Caco-2 (cell line): ENCODE results near the gene MYL11. TPM values are rescaled to one million over a fixed set of nuclear protein-coding genes. Genes with fewer than 3 reads are reported as not detected.

Experiments used
- BruUV-seq: library from RNA; stranded (reverse); fragments of 400-500 nt; replicated peaks from 2 replicates; lab custom pipeline; 2021; lab: Mats Ljungman, UMichigan
- CTCF ChIA-PET: fragments of 300-600 bp; sonication (Branson Sonifier 250); formaldehyde crosslinking; loops from one replicate; lab custom pipeline; 2022; ENCODE audit warnings: antibody characterized with exemption; lab: Charles Lee
- POLR2A ChIA-PET: fragments of 300-600 bp; sonication (Branson Sonifier 250); formaldehyde crosslinking; loops from one replicate; lab custom pipeline; 2022; ENCODE audit warnings: antibody characterized with exemption; lab: Charles Lee
- DNase-seq, 2 experiments: peaks; one replicate each; pipeline versions ENCODE4 v3.0.0 to v3.0.0-alpha.2; 2020 to 2022
- H3K27me3 ChIP-seq: replicated peaks from 2 replicates; pipeline ENCODE4 v1.6.0; 2011; ENCODE audit warnings: low read length; ENCODE audit not compliant: control insufficient read depth, insufficient read depth
- H3K36me3 ChIP-seq: 2 replicates; pipeline ENCODE4 v1.5.1; 2011; ENCODE audit warnings: low read length; ENCODE audit not compliant: control insufficient read depth, insufficient read depth
- H3K4me1 ChIP-seq: fragments of 250-450 bp; sonication (Bioruptor Pico); 2 replicates; pipeline ENCODE4 v1.5.1; 2020; ENCODE audit warnings: mild to moderate bottlenecking
- H3K4me3 ChIP-seq: 2 replicates; pipeline ENCODE4 v1.5.1; 2011; ENCODE audit warnings: low read depth, mild to moderate bottlenecking, control low read depth, low read length
- H3K9me3 ChIP-seq: fragments of 250-450 bp; sonication (Bioruptor Pico); 2 replicates; pipeline ENCODE4 v1.5.1; 2020; ENCODE audit warnings: mild to moderate bottlenecking, moderate library complexity
- H3K27ac Mint-ChIP-seq: one replicate; pipeline ENCODE4 v1.8.0; 2022; ENCODE audit warnings: mixed read lengths; ENCODE audit not compliant: unreplicated experiment
- H3K27me3 Mint-ChIP-seq: one replicate; pipeline ENCODE4 v1.8.0; 2022; ENCODE audit warnings: mixed read lengths; ENCODE audit not compliant: insufficient read depth, unreplicated experiment
- H3K36me3 Mint-ChIP-seq: one replicate; pipeline ENCODE4 v1.8.0; 2022; ENCODE audit warnings: mild to moderate bottlenecking, mixed read lengths; ENCODE audit not compliant: insufficient read depth, unreplicated experiment
- H3K4me1 Mint-ChIP-seq: one replicate; pipeline ENCODE4 v1.8.0; 2022; ENCODE audit warnings: low read depth, mixed read lengths; ENCODE audit not compliant: unreplicated experiment
- H3K4me3 Mint-ChIP-seq: one replicate; pipeline ENCODE4 v1.8.0; 2022; ENCODE audit warnings: mild to moderate bottlenecking, moderate library complexity, mixed read lengths; ENCODE audit not compliant: unreplicated experiment
- H3K9me3 Mint-ChIP-seq: one replicate; pipeline ENCODE4 v1.8.0; 2022; ENCODE audit warnings: mixed read lengths; ENCODE audit not compliant: unreplicated experiment
- CTCF ChIP-seq, 2 experiments: fragments of 200-600 bp in 1 of 2; IDR thresholded peaks; 1 replicate in 1 of 2; 2 replicates in 1 of 2; pipeline versions ENCODE4 v1.5.1 to v1.8.0; 2011 to 2022; ENCODE audit warnings: antibody characterized with exemption in 1 of 2, control low read depth in 1 of 2, inconsistent platforms in 1 of 2, low read depth in 1 of 2, low read length in 1 of 2, mild to moderate bottlenecking in 1 of 2, moderate library complexity in 1 of 2; ENCODE audit not compliant: insufficient read depth in 1 of 2, severe bottlenecking in 1 of 2, unreplicated experiment in 1 of 2
- intact Hi-C: fragments of 100-400 bp; cut with micrococcal nuclease; formaldehyde crosslinking; loops from one replicate; pipeline ENCODE4 v1.10.0; 2022; ENCODE audit not compliant: unreplicated experiment
- total RNA-seq: library from RNA; stranded (reverse); gene quantifications from 2 replicates; pipeline ENCODE4 v1.2.3, GENCODE V29; 2022

The MYL11 gene
- total RNA-seq, 1 experiment from 2014 or later = 2.9 TPM

DNA sequence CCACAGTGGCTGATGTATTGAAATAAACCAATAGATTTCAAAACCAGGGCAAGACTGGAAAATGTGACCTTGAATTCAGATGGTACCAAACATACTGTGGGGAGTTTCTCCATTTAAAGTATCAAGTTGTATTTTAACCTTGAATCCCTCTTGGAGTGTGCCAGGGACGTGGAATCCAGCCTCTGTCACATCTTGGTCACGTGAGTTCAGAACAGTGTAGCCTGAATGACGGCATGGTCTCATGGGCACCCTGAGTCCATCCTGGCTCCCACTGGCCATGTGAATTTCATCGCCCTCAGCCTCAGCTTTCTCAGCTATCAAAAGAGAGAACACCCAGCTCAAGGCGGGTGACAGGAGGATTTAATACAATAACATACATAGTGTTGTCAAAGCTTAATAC is 39.6 kb downstream of the MYL11 start:
- Mint-ChIP-seq H3K4me1 (peaks cover 16% of the 10 kb centered on the region), H3K27ac (no peak overlapping the region), H3K9me3 (no peaks in the 10 kb centered on the region), H3K4me3 (no peak overlapping the region), H3K36me3 (peaks cover 19% of the 10 kb centered on the region), H3K27me3 (no peaks in the 10 kb centered on the region)
- ChIA-PET CTCF (interaction anchor here (0.6 kb wide), 1 partner anchor 355 kb away, joined by 4 read pairs; no protein-coding TSS in a partner anchor), POLR2A (no interaction called here)
- BruUV-seq = no TSS peak
- no peaks in the 10 kb centered on the region; the same call in 1 of the 2 replicates for H3K36me3 ChIP-seq
- no peaks in the 10 kb centered on the region for H3K27me3 ChIP-seq
- H3K4me1 ChIP-seq = peaks cover 16% of the 10 kb centered on the region
- TF ChIP-seq CTCF (IDR thresholded peaks at IDR 0.05; ENCODE audit: insufficient read depth in 1 of 2, low read depth in 1 of 2, low read length in 1 of 2, severe bottlenecking in 1 of 2, unreplicated experiment in 1 of 2) = no peak
- intact Hi-C loops = no loop called here
- no peaks in the 10 kb centered on the region for H3K9me3 ChIP-seq
- H3K4me3 ChIP-seq = no peak overlapping the region
- DNase-seq = no peak

- intact Hi-C loops = no loop called here
Observed at GRCh38 chr16:30416047-30416603, 41.5 kb downstream of the MYL11 start.

More at GRCh38 chr16:30416047-30416603, 41.5 kb downstream of the MYL11 start:
- H3K4me1 ChIP-seq = peaks cover 11% of the 10 kb centered on the region; the same call in 1 of the 2 replicates
- POLR2A ChIA-PET = no interaction called here
- peaks cover 30% of the 10 kb centered on the region for H3K36me3 Mint-ChIP-seq
- peaks cover 1% of the 10 kb centered on the region for H3K36me3 ChIP-seq
- no peaks in the 10 kb centered on the region for H3K27me3 Mint-ChIP-seq
- CTCF ChIA-PET = interaction anchor here (1.0 kb wide), 1 partner anchor 9 kb away, joined by 3 read pairs; the partner anchor contains the start of gene ZNF771
- no peaks in the 10 kb centered on the region for H3K27me3 ChIP-seq
- H3K4me3 Mint-ChIP-seq = no peak overlapping the region
- H3K9me3 Mint-ChIP-seq = no peaks in the 10 kb centered on the region
- no peak overlapping the region for H3K4me3 ChIP-seq
- DNase-seq = no peak
- H3K27ac Mint-ChIP-seq = no peak overlapping the region
- no peaks in the 10 kb centered on the region for H3K9me3 ChIP-seq
- no peak for TF ChIP-seq CTCF (IDR thresholded peaks at IDR 0.05; ENCODE audit: insufficient read depth in 1 of 2, low read depth in 1 of 2, low read length in 1 of 2, severe bottlenecking in 1 of 2, unreplicated experiment in 1 of 2)
- H3K4me1 Mint-ChIP-seq = peaks cover 16% of the 10 kb centered on the region
- BruUV-seq = no TSS peak
